ENCODE data around the gene COBL. TPM values are rescaled to one million over a fixed set of nuclear protein-coding genes. Genes with fewer than 3 reads are reported as not detected.

COBL gene
- total RNA-seq, 6 experiments from 2014 or later, result 21.5 to 35.9 (median 24.6) TPM

DNA sequence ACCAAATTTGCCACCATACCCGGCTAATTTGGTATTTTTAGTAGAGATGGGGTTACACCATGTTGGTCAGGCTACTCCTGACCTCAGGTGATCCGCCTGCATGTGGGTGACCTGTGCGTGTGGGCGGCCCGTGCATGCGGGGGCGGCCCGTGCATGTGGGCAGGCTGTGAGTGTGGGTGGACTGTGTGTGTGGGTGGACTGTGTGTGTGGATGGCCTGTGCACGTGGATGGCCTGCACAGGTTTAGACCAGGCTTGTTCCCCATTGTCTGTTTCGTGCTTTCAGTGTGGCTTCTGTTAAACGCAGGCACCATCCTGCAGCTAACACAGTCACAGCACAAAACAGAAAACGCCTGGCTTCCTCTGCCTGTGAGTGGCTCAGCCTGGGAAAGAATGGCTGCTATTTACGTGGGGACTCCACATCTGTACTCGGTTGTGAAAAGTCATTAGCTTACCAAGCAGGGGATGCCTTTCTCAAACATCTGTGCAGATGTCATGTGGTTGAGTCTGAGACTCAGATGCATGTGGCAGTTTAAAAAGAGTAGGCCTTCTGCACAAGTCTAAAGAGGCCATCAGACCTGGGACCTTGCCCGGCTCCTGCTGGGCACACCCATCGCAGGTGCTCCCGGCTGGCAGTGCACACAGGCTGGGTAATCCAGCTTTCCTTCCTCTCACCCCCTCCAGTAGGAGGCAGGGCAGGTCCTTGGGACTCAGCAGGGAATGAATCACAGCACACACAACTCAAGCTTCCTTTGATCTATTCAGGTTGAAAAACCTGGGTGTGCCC is 91.6 kb downstream of the COBL start:
- no peaks in the 10 kb centered on the region for H3K36me3 ChIP-seq
- WGBS (ENCODE audit: insufficient coverage, low coverage, low lambda C conversion rate, missing lambda C conversion rate), result 46% methylated on average over 8 of the region's 17 CpGs
- intact Hi-C loops (cut with DNase I), result no loop called here
- no peaks in the 10 kb centered on the region for H3K27me3 ChIP-seq
- H3K4me3 ChIP-seq, result no peak overlapping the region
- H3K27ac ChIP-seq, result no peak overlapping the region
- H3K9me3 ChIP-seq, result no peaks in the 10 kb centered on the region
- H3K4me1 ChIP-seq, result peaks cover 0 to 10% (median 3%) of the 10 kb centered on the region in 4 donors
- ATAC-seq (peak; percentile 79 to 90 (median 86)), DNase-seq (peak; percentile 54 to 65 (median 62))
- TF ChIP-seq, protein P1, sequence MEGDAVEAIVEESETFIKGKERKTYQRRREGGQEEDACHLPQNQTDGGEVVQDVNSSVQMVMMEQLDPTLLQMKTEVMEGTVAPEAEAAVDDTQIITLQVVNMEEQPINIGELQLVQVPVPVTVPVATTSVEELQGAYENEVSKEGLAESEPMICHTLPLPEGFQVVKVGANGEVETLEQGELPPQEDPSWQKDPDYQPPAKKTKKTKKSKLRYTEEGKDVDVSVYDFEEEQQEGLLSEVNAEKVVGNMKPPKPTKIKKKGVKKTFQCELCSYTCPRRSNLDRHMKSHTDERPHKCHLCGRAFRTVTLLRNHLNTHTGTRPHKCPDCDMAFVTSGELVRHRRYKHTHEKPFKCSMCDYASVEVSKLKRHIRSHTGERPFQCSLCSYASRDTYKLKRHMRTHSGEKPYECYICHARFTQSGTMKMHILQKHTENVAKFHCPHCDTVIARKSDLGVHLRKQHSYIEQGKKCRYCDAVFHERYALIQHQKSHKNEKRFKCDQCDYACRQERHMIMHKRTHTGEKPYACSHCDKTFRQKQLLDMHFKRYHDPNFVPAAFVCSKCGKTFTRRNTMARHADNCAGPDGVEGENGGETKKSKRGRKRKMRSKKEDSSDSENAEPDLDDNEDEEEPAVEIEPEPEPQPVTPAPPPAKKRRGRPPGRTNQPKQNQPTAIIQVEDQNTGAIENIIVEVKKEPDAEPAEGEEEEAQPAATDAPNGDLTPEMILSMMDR (IDR thresholded peaks at IDR 0.05), result peak; percentile 47 to 56 (median 48)
- no peak for TF ChIP-seq POLR2A (IDR thresholded peaks at IDR 0.05)

DNA sequence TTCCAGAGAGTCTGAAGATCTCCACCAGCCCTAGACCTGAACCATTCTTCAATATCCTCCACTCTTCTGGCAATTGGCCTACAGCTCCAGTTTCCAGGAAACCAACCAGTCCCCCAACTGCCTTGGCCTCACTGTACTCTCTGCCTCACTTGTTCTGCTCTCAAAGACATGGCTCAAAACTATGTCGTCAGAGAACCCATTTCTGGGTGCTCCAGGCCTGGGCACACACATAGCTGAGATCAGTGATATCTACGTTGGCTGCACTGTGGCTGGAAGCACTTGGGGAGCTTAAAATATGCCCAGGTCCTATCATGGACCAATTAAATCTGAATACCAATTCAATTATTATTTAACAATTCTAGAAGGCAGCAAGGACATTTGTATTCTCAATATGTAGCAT is 93.1 kb downstream of the COBL start:
- TF ChIP-seq, protein P1 (IDR thresholded peaks at IDR 0.05), result no peak
- TF ChIP-seq POLR2A (IDR thresholded peaks at IDR 0.05), result no peak
- H3K4me1 ChIP-seq, result peaks cover 0 to 6% (median 2%) of the 10 kb centered on the region in 4 donors
- H3K9me3 ChIP-seq, result no peaks in the 10 kb centered on the region
- H3K27me3 ChIP-seq, result no peaks in the 10 kb centered on the region
- DNase-seq, result no peak
- no peaks in the 10 kb centered on the region for H3K36me3 ChIP-seq
- H3K4me3 ChIP-seq, result no peak overlapping the region
- no peak for ATAC-seq
- intact Hi-C loops (cut with DNase I), result no loop called here
- WGBS (ENCODE audit: insufficient coverage, low coverage, low lambda C conversion rate, missing lambda C conversion rate), result 93% methylated on average over 2 of the region's 2 CpGs
- H3K27ac ChIP-seq, result no peak overlapping the region

DNA sequence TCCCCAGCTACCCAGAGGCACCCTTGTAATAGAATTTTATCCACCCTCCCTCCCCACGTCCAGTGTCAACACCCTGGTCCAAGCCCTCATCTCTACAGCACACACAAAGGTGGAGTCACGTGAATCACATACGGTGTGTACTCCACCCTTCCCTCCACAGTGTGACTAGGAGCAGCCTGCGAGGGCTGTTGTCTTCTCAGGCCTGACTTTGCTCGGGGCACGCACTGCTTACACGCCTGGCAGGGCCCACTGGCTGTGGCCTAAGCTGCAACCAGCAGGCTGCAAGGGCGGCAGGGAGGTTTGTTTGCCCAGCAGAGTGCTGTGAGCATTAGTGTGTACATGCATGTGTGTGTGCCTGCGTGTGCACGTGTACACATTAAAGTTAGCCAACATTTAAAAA is 93.7 kb downstream of the COBL start:
- peak in 2 of 4 donors; percentile 11 to 19 for ATAC-seq
- no peaks in the 10 kb centered on the region for H3K36me3 ChIP-seq
- intact Hi-C loops (cut with DNase I), result no loop called here
- H3K27ac ChIP-seq, result no peak overlapping the region
- no peak overlapping the region for H3K4me3 ChIP-seq
- TF ChIP-seq, protein P1 (IDR thresholded peaks at IDR 0.05), result no peak
- TF ChIP-seq POLR2A (IDR thresholded peaks at IDR 0.05), result no peak
- no peaks in the 10 kb centered on the region for H3K9me3 ChIP-seq
- H3K27me3 ChIP-seq, result no peaks in the 10 kb centered on the region
- H3K4me1 ChIP-seq, result peaks cover 0 to under 1% (median 0%) of the 10 kb centered on the region in 4 donors
- no peak for DNase-seq
- 71% methylated on average over 8 of the region's 10 CpGs for WGBS (ENCODE audit: insufficient coverage, low coverage, low lambda C conversion rate, missing lambda C conversion rate)

DNA sequence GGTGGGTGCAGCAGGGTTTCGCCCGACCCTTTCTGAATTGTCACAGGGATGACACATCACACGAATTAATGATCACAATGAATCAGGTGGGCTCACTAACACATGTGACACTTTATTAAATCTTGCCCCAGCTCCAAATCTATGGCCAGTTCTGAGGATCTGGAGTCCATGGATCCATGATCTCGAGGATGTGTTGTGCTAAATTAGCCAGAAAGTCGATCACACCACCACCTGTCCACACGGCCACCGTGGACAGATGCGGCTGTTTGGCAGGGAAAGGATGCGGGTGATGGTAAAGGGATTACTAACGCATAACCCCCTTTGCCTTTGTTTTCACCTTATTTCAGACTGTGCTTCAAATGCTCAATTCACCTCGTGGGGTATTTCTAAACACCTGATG is 96.4 kb downstream of the COBL start:
- intact Hi-C loops (cut with DNase I), result no loop called here
- Histone ChIP-seq H3K4me3 (no peak overlapping the region), H3K27ac (no peak overlapping the region), H3K4me1 (no peaks in the 10 kb centered on the region), H3K27me3 (no peaks in the 10 kb centered on the region), H3K9me3 (no peaks in the 10 kb centered on the region), H3K36me3 (no peaks in the 10 kb centered on the region)
- no peak for TF ChIP-seq POLR2A (IDR thresholded peaks at IDR 0.05)
- TF ChIP-seq, protein P1 (IDR thresholded peaks at IDR 0.05), result no peak
- WGBS (ENCODE audit: insufficient coverage, low coverage, low lambda C conversion rate, missing lambda C conversion rate), result 89% methylated on average over 7 of the region's 11 CpGs
- no peak for ATAC-seq
- DNase-seq, result no peak

Data from right lobe of liver (tissue), 6 donors.